Ovary (tissue), 3 donors: ENCODE results near the gene IDUA.

Experiments
- EP300 ChIP-seq: sonication (generic); formaldehyde crosslinking; IDR thresholded peaks from one replicate; pipeline ENCODE4 v1.6.1; 2017; ENCODE audit warnings: antibody characterized with exemption
- POLR2A ChIP-seq: fragments of 450-650 bp; IDR thresholded peaks from one replicate; pipeline ENCODE4 v1.6.1; 2017; ENCODE audit warnings: antibody characterized with exemption, mild to moderate bottlenecking, moderate library complexity
- TF ChIP-seq, protein P1 (sequence below), 3 donors: fragments of 450-650 bp in 2 of 3; fragments of 200-600 bp in 1 of 3; IDR thresholded peaks; one replicate each; pipeline versions ENCODE4 v1.5.1 to v1.8.0; 2016 to 2022; ENCODE audit warnings: antibody characterized with exemption in 3 of 3, mild to moderate bottlenecking in 1 of 3
- donor health status: DM: no; HTN: no; CAD: no.

DNA sequence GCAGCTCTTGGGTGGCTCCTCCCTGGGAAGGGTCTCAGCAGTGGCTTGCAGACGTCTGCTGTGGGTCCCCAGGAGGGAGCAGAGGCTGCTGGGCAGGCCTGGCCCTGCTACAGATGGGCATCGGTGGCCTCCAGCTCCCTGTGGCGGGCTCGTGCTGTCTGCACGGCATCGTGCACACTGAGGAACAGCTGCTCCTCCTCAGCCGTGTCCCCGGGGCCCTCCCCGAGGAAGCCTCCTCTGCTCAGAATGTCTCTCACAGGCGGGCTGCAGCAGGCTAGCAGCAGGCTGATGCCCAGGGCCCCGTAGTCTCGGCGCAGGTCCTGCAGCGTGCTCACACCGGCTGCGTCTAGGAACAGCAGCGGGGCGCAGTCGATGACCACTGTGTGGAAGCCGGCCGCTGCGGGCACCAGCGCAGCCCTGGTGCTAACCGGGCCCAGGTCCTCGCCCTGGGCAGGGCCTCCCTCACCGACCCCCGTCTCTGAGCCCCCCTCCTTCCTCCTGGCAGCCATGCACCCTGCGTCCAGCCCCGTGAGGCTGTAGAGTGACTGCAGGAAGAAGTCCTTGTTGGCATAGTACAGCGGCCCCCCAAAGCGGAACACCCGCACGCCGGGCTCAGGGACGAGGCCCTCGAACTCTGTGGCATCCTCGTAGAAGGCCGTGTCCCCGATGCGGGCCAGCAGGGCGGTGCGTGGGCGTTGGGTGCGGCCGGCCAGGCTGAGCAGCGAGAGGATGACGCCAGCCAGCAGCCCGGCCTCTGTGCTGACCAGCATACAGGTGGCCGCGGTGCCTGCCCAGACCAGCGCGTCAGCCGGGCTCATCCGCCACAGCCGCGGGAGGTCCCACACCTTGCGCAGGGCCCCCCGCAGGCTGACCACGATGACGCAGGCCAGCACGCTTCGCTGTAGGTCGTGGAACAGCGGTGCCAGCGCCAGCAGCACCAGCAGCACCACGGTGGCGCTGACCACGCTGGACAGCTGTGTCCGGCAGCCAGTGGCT lies 2.2 kb downstream of the IDUA start:
- TF ChIP-seq, protein P1, sequence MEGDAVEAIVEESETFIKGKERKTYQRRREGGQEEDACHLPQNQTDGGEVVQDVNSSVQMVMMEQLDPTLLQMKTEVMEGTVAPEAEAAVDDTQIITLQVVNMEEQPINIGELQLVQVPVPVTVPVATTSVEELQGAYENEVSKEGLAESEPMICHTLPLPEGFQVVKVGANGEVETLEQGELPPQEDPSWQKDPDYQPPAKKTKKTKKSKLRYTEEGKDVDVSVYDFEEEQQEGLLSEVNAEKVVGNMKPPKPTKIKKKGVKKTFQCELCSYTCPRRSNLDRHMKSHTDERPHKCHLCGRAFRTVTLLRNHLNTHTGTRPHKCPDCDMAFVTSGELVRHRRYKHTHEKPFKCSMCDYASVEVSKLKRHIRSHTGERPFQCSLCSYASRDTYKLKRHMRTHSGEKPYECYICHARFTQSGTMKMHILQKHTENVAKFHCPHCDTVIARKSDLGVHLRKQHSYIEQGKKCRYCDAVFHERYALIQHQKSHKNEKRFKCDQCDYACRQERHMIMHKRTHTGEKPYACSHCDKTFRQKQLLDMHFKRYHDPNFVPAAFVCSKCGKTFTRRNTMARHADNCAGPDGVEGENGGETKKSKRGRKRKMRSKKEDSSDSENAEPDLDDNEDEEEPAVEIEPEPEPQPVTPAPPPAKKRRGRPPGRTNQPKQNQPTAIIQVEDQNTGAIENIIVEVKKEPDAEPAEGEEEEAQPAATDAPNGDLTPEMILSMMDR (IDR thresholded peaks at IDR 0.05): no peak
- TF ChIP-seq POLR2A (no peak), EP300 (no peak)
